ENCODE data around the gene METRNL. TPM values are rescaled to one million over a fixed set of nuclear protein-coding genes. Genes with fewer than 3 reads are reported as not detected.
A peak's percentile ranks its signal among the peaks of the same experiment; 100 is the strongest.
"Not testable (repeated sequence)": the region's sequence is repeated elsewhere in the genome, so short reads cannot be mapped to it uniquely, and the experiment has no call there.

METRNL gene
- total RNA-seq, 1 donor from 2014 or later = 76.2 TPM

- H3K4me1 Mint-ChIP-seq (ENCODE audit: unreplicated experiment) = peaks cover 15% of the 10 kb centered on the region
- H3K9me3 Mint-ChIP-seq = no peaks in the 10 kb centered on the region
- no peak overlapping the region for H3K4me3 Mint-ChIP-seq
- no peak overlapping the region for H3K27ac Mint-ChIP-seq
- no peaks in the 10 kb centered on the region for H3K27me3 Mint-ChIP-seq
- TF ChIP-seq, protein P1, sequence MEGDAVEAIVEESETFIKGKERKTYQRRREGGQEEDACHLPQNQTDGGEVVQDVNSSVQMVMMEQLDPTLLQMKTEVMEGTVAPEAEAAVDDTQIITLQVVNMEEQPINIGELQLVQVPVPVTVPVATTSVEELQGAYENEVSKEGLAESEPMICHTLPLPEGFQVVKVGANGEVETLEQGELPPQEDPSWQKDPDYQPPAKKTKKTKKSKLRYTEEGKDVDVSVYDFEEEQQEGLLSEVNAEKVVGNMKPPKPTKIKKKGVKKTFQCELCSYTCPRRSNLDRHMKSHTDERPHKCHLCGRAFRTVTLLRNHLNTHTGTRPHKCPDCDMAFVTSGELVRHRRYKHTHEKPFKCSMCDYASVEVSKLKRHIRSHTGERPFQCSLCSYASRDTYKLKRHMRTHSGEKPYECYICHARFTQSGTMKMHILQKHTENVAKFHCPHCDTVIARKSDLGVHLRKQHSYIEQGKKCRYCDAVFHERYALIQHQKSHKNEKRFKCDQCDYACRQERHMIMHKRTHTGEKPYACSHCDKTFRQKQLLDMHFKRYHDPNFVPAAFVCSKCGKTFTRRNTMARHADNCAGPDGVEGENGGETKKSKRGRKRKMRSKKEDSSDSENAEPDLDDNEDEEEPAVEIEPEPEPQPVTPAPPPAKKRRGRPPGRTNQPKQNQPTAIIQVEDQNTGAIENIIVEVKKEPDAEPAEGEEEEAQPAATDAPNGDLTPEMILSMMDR (conservative IDR thresholded peaks at IDR 0.05) = no peak
- H3K36me3 Mint-ChIP-seq = peaks cover 3% of the 10 kb centered on the region
- DNase-seq (ENCODE audit: extremely low spot score, unreplicated experiment) = peak; percentile 66
These were observed 14.4 kb upstream of the METRNL start for GRCh38 chr17:83064732-83065659.

GRCh38 chr17:83065660-83066542 is 13.5 kb upstream of the METRNL start:
- Mint-ChIP-seq H3K4me3 (no peak overlapping the region), H3K9me3 (no peaks in the 10 kb centered on the region), H3K27me3 (no peaks in the 10 kb centered on the region), H3K4me1 (ENCODE audit: unreplicated experiment) (peaks cover 20% of the 10 kb centered on the region), H3K27ac (no peak overlapping the region), H3K36me3 (peaks cover 3% of the 10 kb centered on the region)
- TF ChIP-seq, protein P1 (conservative IDR thresholded peaks at IDR 0.05) = no peak
- no peak for DNase-seq (ENCODE audit: extremely low spot score, unreplicated experiment)

DNA sequence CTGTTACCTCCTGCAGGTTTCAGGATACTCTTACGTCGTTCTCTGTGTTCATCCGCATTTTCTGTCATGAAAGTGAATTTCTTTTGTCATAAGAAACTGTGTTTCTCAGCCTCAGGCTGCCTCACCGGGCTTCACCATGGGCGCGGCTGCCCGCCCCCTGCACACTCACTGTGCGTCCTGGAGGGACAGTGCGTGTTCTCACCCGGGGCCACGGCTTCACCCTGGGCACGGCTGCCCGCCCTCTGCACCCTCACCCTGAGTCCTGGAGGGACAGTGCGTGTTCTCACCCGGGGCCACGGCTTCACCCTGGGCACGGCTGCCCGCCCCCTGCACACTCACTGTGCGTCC is 12.9 kb upstream of the METRNL start:
- not testable (repeated sequence) for H3K36me3 Mint-ChIP-seq; H3K27ac Mint-ChIP-seq; H3K27me3 Mint-ChIP-seq; DNase-seq (ENCODE audit: extremely low spot score, unreplicated experiment); H3K4me3 Mint-ChIP-seq; H3K9me3 Mint-ChIP-seq
- H3K4me1 Mint-ChIP-seq (ENCODE audit: unreplicated experiment) = peaks cover 20% of the 10 kb centered on the region

DNA sequence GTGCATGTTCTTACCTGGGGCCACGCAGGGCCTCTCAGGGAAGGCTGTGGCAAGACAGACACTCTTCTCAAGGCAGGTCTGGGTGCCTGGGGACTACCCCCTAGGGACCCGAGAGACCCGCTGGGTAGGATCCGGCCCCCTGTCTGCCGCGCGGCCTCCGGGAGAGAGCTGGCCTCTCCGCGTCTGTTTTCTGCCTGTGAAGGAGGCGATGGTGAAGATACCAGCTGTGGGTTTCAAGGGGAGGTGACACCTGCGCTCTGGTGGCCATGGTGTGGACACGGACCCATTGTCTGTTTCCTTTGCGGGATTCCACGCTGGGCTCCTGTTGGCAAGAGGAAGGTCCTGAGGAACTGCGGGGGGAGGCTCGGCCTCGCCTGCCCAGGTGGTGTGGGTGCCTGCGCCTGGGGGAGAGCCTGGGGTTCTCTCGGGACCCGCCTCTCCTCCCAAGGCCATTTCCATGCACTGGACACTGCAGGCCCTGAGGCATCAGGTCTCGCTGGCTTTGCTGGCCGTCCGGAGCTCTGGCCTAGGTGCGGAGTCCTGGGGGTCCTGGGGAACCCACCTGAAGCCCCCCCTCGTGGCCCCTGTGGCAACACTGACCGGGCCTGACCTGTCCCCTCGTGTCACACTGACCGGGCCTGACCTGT is 12.2 kb upstream of the METRNL start:
- H3K27me3 Mint-ChIP-seq = no peaks in the 10 kb centered on the region
- H3K4me1 Mint-ChIP-seq (ENCODE audit: unreplicated experiment) = peaks cover 24% of the 10 kb centered on the region
- no peak overlapping the region for H3K4me3 Mint-ChIP-seq
- no peak for DNase-seq (ENCODE audit: extremely low spot score, unreplicated experiment)
- no peaks in the 10 kb centered on the region for H3K9me3 Mint-ChIP-seq
- TF ChIP-seq, protein P1 (conservative IDR thresholded peaks at IDR 0.05) = no peak
- no peaks in the 10 kb centered on the region for H3K36me3 Mint-ChIP-seq
- peak overlapping the region; percentile 34 for H3K27ac Mint-ChIP-seq

- DNase-seq (ENCODE audit: extremely low spot score, unreplicated experiment) = no peak
These were observed 11.6 kb upstream of the METRNL start for GRCh38 chr17:83067718-83068261.

More at GRCh38 chr17:83067718-83068261, 11.6 kb upstream of the METRNL start:
- no peaks in the 10 kb centered on the region for H3K27me3 Mint-ChIP-seq
- peaks cover 24% of the 10 kb centered on the region for H3K4me1 Mint-ChIP-seq (ENCODE audit: unreplicated experiment)
- no peak overlapping the region for H3K4me3 Mint-ChIP-seq
- no peaks in the 10 kb centered on the region for H3K36me3 Mint-ChIP-seq
- TF ChIP-seq, protein P1 (conservative IDR thresholded peaks at IDR 0.05) = peak; percentile 43
- H3K9me3 Mint-ChIP-seq = no peaks in the 10 kb centered on the region
- peak overlapping the region; percentile 34 for H3K27ac Mint-ChIP-seq
